Astrocyte of the hippocampus (primary cell): ENCODE measurements around the gene APBB1.

Experiments used
- DNase-seq: peaks from one replicate; pipeline ENCODE4 v3.0.0; 2011; ENCODE audit warnings: low read depth, low spot score

Gene APBB1

DNA sequence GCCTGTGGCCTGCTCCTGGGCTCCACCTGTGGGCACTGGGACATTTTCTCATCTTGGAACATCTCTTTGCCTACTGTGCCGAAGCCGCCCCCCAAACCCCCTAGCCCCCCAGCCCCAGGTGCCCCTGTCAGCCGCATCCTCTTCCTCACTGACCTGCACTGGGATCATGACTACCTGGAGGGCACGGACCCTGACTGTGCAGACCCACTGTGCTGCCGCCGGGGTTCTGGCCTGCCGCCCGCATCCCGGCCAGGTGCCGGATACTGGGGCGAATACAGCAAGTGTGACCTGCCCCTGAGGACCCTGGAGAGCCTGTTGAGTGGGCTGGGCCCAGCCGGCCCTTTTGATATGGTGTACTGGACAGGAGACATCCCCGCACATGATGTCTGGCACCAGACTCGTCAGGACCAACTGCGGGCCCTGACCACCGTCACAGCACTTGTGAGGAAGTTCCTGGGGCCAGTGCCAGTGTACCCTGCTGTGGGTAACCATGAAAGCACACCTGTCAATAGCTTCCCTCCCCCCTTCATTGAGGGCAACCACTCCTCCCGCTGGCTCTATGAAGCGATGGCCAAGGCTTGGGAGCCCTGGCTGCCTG, 27.3 kb downstream of the APBB1 start:
- DNase-seq = no peak

DNA sequence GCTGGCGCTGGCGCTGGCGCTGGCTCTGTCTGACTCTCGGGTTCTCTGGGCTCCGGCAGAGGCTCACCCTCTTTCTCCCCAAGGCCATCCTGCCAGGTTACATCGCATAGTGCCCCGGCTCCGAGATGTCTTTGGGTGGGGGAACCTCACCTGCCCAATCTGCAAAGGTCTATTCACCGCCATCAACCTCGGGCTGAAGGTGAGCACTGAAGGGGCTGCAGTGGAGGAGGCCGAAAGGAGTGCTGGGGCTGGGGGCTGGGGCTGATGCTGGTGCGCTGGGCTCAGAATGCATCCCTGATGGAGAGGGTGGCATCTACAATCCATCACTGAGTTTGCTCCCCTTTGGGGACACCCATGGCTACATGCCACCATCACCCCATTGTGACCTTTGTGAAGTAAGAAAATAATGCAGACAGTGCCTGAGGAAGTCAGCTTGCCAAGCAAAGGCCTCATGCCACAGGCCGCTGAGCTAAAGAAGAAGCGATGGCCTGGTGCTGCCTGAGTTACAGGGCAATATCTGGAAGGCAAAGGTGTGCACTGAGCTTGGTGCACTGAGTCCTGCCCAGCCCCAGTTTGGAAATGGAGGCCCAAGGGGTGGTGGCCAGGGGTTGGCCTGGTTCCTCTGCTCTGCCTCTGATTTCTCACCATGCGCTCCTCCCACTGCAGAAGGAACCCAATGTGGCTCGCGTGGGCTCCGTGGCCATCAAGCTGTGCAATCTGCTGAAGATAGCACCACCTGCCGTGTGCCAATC, 28.0 kb downstream of the APBB1 start:
- DNase-seq = no peak

DNA sequence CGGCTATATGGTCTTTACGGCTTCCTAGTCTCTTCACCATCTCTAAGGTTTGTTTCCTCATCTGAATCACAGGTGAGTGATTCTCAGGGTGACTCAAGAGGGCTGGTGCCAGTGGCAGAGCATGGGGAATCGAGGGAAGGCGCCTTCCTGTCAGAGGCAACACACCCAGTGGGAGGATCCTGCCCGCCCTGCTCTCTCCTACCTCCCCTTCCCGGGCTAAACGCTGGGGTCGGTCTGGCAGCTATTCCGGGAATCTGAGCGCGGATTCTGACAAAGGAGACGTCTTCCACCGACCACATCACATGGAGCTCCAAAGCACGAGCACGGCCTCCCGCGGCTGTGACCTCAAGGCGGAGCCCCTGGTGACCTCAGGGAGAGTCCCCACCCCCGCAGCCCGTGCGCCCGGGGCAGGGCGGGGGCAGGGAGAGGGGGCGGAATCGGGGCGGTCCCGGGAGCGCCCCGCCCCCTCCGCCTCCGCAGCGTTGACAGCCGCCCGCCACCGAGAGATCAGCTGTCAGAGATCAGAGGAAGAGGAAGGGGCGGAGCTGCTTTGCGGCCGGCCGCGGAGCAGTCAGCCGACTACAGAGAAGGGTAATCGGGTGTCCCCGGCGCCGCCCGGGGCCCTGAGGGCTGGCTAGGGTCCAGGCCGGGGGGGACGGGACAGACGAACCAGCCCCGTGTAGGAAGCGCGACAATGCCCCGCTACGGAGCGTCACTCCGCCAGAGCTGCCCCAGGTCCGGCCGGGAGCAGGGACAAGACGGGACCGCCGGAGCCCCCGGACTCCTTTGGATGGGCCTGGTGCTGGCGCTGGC, 28.8 kb downstream of the APBB1 start, which contains the start of gene SMPD1:
Gene SMPD1 (plus strand): TSS at position 570 of the 813 bp plus-strand sequence. CDS start 125 bp downstream, at position 695.
- DNase-seq = peak; percentile 94

DNA sequence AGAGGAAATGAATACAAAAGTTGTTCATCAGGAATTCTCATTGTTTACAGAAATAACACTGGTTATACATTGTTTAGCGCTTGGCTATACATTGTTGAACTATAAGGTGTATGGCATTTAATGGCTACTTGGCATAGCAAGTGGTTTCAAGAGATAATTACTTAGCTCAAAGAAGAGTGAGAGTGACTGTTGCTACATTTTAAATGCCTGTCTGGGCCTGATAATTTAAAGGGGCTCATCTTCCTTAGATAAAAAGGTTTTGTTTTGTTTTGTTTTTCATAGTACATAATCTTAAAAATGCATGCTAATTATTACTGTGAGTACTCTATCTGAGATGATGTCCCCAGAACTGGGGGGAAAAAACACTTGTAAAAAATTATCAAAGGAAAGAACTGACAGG, 30.1 kb downstream of the APBB1 start:
- DNase-seq = no peak

DNA sequence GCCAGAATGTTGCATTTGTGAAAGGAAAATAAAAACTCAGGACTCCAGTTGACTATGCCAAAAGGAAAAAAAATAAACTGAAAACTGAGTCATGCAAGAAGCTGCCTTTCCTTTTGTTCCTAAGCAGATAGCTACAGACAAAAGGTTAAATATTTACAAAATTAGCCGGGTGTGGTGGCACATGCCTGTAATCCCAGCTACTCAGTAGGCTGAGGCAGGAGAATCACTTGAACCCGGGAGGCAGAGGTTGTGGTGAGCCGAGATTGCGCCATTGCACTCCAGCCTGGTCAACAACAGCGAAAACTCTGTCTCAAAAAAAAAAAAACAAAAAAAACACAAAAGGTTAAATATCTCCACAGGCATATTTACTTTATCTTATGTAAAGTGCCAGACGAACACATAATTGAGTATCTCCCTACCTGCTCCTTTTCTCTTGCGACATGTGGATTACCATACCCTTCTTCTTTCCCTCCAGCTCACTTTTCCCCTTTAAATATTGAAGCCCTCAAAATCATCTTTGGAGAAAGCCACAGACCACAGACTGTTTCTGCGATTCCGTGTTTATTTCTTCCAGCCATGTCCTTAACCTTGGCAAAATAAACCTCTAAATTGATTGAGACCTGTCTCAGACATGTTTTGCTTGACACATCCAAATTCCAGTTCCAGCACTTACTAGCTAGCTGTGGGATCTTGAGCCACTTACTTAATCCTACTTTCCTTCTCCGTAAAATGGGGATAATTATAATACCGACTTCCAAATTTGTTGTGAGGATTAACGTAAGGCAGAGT, 30.9 kb downstream of the APBB1 start:
- DNase-seq = peak; percentile 29

DNA sequence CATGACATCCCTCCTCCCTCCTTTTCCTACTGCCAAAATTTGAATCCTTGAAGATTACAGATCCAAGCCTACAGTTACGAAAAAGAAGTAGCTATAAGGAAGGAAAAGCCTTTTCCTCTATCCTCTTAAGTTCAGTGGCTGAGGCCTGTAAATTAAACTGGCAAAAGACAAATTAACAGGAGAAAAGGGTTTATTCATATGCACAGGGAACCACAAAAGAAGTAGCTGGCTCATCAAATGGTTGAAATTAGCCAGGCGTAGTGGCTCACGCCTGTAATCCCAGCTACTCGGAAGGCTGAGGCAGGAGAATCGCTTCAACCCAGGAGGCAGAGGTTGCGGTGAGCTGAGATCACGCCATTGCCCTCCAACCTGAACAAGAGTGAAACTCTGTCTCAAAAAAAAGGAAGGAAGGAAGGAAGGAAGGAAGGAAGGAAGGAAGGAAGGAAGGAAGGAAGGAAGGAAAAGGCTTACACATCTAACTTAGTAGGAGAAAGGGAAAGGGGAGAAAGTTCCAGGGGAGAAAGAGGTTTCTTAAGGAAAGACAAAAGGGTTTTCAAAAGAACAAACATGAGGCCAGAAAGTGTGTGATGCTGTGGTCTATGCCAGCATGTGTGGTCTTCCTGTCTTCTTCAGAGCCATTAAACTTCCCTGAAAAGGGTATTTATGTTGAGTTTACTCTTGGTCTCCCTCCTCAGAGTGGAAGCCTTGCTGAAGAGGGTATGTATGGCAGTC, 33.7 kb downstream of the APBB1 start:
- no peak for DNase-seq

DNA sequence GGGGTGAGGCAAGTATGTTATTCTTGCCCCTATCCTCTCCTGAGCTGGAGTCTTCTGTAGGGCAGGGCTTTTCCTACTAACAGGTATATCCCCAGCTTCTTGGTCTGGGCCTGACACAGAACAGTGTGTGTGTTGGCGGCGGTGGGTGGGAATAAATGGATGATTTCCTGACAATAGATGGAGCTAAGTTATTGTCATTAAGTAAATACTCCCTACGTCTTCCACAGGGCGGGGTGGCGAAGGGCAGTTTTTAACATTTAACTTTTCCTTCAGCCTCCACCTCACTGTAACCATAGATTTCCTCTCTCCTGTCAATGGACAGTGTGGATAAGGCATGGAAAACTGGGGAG, 40.3 kb downstream of the APBB1 start:
- no peak for DNase-seq

DNA sequence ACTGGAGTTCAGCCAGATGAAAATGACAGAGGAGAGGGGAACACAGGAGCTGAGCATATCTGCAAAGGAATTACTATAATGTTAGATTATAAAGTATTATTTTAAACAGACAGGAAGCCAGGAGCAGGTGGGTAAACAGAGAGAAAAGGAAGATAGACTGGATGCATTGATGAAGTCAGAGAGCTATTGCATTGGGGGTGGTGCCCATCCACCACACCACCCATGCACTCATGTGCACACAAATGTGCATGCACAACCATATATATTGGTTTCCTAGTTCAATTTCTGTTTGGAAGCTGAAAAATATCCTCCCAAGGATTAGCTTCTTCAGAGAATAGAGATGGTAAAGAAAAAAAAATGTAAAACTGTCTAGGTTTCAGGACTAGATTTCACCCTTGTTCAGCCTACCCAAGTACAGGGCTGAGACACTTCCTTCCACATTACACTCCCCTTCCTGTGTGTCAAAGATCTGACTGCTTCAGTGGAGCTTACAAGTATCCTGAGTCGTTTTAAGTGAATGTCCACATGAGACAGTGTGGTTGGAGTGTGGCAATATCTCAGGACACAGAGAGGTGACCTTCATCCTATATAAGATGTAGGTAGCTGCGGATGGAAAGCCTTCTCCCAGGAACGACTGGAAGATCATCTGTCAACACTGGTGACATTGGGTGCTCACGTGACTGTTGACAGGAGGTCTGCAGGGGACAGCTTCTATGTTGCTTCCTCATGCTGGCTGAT, 40.8 kb downstream of the APBB1 start:
- no peak for DNase-seq

DNA sequence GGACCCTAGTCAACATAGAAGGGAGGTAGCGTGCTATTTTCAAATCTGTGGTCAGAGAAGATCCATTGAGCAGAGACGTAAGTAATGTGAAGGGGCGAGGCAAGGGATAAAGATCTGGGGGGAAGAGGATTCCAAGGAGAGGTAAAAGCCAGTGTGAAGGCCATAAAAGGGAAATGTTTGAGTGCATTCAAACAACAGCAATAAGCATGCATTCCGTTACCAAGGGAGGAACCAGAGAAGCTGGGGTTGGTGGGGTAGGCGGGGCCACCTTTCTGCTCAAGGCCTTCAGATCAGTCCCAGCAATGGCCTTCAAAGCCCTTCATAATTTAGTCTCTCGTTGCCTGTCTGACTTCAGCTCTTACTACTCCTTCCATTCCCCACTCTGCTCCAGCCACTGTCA, 47.1 kb downstream of the APBB1 start:
- no peak for DNase-seq

DNA sequence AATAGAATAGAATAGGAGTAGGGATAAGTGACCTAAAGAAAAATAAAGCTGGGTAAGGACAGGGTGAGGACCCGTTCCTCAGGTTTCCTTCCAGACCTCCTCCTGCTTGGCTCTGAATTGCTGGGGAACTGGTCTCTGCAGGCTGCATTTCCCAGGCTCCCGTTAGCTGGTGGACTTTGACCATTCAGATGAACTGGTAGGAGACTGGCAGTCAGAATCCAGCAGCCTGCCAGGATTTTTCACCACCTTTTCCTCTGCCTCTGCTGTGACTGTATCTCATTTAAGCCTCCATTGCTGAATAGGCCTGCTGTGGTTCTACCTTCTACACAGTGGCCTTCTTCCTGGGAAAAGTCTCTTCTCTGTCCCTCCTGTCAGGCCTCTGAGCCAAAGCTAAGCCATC, 53.2 kb downstream of the APBB1 start:
- DNase-seq = no peak

DNA sequence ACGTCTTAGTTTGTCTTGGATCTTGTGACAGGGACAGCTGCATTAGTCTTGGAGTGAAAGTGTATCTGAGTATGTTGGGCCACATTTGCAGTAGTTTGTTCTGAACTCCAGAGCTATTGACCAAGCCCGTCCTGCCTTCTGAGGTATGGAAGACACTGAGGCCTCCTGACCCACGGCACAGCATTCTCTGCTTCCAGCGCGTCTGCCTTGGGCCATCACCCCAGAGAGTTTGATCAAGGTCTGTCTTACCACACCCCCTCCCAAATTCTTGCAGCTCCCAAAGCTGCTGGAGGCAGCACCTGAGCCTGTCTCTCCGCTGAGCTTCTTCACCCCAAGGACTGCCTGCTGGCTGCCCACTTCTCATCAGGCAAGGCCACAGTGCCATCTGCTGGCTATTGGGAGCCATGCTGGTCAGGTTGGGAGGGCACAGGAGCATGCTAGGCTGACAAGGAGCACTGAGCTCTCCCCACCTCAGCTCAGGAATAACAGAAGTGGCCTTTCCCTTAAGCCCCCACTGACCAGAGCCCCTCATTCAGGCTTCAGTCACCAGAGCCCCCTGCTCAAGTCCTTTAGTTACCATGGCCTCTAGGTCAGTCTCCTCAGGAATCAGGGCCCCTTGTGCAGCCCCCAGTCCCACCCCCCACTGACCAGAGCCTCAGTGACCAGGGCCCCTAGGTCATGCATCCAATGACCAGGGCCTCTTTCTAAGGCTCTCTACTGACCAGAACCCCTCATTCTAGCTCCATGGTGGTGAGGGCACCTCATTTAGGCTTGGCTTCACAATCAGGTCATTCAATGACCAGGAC, 55.8 kb downstream of the APBB1 start:
- DNase-seq = peak; percentile 87

DNA sequence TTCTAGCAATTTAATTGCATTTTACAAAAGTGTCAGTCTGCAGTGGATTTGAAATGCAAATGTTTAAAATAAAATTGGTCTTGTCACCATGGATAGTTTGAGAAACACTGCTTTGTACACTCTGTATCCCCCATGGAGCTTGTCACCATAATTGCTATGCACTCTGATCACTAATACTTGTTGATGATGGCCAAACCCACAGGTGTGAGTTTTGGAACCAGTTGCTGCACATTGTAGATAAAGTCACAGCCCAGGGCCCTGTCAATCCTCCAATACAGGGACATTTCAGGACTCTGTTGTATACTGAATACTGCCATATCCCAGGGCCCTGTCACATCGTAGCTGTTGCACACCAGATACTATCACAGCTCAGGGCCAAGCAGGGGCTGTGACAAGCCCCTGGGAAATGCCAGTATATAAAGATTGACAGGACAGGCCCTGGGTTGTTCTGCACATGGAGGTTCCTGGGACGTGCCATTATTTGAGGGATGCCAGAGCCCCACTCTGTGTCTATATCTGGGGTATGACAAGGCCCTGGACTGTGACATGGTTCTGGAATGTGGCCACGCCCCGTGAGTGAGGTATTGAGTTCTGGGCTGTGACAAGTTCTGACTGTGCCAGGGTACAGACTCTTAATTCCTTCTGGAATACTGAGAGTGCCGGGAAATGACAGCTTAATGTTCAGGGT, 56.6 kb downstream of the APBB1 start:
- no peak for DNase-seq

DNA sequence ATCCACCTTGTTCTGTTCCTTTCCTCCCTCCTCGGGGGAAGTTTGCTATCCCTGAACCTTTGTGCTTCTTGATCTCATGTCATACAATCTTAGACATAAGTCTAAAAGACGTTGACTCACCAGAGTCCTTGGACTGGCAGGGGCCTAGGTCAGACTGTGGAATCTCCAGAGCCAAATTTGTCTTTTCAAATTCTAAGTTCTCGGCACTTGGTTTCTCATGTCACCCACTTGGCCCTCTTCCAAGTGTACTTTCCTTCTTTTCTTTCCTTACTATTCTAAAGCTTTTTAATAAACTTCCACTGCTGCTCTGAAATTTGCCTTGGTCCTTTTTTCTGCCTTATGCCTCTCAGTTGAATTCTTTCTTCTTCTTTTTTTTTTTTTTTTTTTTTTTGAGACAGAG, 58.7 kb downstream of the APBB1 start:
- DNase-seq = no peak

DNA sequence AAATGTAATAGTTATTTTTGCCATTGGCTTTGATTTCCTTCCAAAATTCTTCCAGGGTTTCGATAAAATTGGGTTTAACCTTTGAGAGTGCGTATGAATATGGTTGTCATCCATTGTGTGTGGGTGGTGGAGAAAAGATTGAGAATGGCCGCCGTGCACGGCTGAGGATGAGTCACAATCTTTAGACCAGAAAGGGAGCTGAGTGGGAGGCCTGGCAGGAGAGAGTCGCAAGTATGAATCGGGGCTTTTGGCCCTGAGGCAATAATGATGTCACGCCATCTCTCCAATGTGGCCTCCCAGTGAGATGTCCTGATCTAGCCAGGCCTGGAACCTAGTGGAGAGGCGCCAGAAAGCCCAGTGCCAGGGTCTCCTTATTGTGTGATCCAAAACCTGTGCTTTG, 61.7 kb downstream of the APBB1 start:
- peak; percentile 80 for DNase-seq

DNA sequence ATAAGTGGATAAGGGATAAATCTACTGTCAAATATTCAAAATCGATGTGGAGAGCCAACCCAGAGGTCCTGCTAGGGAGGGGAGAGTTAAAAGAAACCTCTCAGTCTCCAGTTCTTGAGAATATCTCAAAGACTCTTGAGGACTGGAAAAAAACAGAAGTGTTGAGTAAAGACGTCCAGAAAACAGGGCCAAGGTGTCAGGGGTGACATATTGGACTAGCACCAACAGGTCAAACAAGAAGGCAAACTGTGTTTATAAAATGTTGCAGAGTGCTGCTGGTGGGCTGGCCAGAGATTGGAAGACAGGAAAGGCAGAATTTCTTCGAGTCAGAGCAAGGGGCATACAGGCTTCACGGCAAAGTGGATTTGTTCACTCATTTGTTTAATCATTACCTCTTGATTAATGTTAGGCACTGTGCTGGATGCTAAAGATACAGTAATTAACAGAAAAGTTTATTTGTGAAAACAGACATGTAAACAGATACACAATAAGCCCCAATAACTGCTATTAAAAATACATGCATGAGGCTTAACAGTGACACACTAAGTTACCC, 62.3 kb downstream of the APBB1 start:
- no peak for DNase-seq

DNA sequence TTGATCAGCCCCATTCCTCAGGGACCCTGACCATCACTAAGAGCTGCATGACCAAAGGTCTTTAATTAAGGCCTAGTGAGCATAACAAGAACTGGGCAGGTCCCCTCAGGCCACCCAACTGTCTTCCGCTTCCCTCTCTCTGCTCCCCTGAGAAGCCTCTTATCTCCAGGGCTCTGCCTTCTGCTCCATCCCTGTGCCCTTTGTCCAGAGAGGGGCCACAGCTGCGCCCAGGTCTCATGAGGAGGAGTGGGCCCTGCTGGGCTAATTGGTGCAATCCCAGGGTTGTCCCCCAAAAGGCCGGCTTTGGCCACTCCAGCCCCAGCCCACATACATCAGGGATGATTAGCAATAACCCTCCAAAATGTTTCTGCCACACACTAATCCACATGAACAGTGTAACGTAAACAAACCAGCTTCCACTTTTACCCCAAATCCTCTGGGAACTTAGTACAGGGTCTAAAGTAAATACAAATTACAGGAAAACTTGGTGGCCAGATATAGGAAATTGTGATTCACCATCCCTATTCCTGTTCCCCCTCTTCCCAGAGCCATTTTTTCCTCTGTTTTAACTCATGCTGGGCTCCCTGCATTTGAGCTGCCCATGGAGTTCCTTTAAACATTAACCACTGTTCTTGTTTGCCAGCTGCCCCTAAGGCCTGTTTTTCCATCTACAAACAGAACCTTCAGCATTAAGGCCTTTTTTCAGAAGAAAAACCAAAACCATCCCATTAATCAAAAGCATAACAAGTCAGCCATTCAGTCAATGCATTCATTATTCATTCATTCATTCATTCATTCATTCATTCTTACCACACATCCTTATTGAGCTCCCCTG, 64.0 kb downstream of the APBB1 start:
- DNase-seq = no peak

DNA sequence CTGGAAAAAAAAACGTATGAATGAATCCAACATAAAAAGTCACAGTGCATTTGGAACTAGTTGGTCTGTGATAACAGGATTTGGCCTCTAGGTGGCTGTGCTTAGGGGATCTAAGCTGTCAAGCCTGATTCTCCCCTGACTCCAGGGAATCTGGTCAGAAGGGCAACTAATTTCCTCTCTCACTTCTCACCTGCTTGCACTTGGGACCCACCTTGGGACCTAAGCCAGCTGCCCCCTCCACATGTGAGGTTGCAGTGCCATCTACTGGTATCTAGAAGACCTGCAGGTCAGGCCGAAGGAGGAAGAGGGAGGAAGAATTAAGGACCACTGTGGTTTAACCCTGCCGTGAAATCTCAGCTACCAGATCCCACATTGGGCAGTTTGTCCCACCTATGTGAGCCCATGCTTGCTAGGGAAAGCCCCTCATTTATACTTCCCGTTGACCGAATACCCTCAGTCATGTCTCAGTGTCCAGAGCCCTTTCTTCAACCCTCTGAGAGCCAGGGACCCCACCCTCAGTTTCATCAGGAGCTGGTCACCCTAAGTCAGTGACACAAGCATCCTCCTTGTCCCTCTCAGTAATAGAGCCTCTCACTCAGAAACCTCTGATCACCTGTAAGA, 65.4 kb downstream of the APBB1 start:
- peak; percentile 70 for DNase-seq
